Esophagus muscularis mucosa (tissue), 4 donors: ENCODE results near the gene SLC9A5. TPM values are rescaled to one million over a fixed set of nuclear protein-coding genes. Genes with fewer than 3 reads are reported as not detected.

Source experiments
- DNase-seq: peaks from one replicate; pipeline ENCODE4 v3.0.0-alpha.2; 2017; ENCODE audit errors: extremely low spot score
- H3K27ac ChIP-seq, 4 donors: fragments of 200-600 bp; sonication (generic); replicated peaks in 1 of 4; 1 replicate in 3 of 4; 2 replicates in 1 of 4; pipeline ENCODE4 v1.5.1; 2016 to 2019; ENCODE audit warnings: mild to moderate bottlenecking in 1 of 4
- H3K27me3 ChIP-seq, 4 donors: fragments of 200-600 bp; sonication (generic); one replicate each; pipeline versions ENCODE4 v1.5.1 to v1.6.0; 2016 to 2019
- H3K36me3 ChIP-seq, 4 donors: fragments of 200-600 bp; sonication (generic); one replicate each; pipeline ENCODE4 v1.5.1; 2016 to 2019
- H3K4me1 ChIP-seq, 4 donors: fragments of 200-600 bp; sonication (generic); one replicate each; pipeline ENCODE4 v1.5.1; 2016 to 2019
- H3K4me3 ChIP-seq, 4 donors: fragments of 200-600 bp; sonication (generic); 1 replicate in 2 of 4; 2 replicates in 2 of 4; pipeline ENCODE4 v1.5.1; 2016 to 2019; ENCODE audit warnings: mild to moderate bottlenecking in 4 of 4, moderate library complexity in 1 of 4
- H3K9me3 ChIP-seq, 4 donors: fragments of 200-600 bp; sonication (generic); 1 replicate in 3 of 4; 2 replicates in 1 of 4; pipeline ENCODE4 v1.5.1; 2016 to 2019
- CTCF ChIP-seq, 3 experiments: fragments of 200-600 bp in 2 of 3; fragments of 450-650 bp in 1 of 3; sonication (generic) in 2 of 3; IDR thresholded peaks; one replicate each; pipeline ENCODE4 v1.5.1; 2017 to 2019; ENCODE audit warnings: antibody characterized with exemption in 3 of 3, mild to moderate bottlenecking in 2 of 3, moderate library complexity in 1 of 3
- EP300 ChIP-seq: sonication (generic); formaldehyde crosslinking; IDR thresholded peaks from one replicate; pipeline ENCODE4 v1.6.1; 2017; ENCODE audit warnings: antibody characterized with exemption
- POLR2A ChIP-seq: fragments of 450-650 bp; IDR thresholded peaks from one replicate; pipeline ENCODE4 v1.6.1; 2017; ENCODE audit warnings: antibody characterized with exemption, moderate library complexity, mild to moderate bottlenecking, low read depth
- POLR2AphosphoS5 ChIP-seq, 2 donors: sonication (generic); formaldehyde crosslinking; IDR thresholded peaks; one replicate each; pipeline ENCODE4 v1.6.1; 2017; ENCODE audit warnings: antibody characterized with exemption in 2 of 2
- WGBS: methylation state at CpG from one replicate; pipeline ENCODE4 v1.1.5; 2018; 5-methylcytosine and 5-hydroxymethylcytosine counted together
- intact Hi-C: fragments of 100-400 bp; cut with DNase I; formaldehyde crosslinking; loops from one replicate; pipeline ENCODE4 v1.15.1; 2023
- total RNA-seq, 4 donors: library from RNA; depleted of rRNA; stranded (reverse); fragments of >200 nt; gene quantifications; one replicate each; pipeline versions ENCODE4 v1.1.0 to v1.2.1, GENCODE V29; 2016

The SLC9A5 gene
- total RNA-seq: under 1 TPM; 0.13 to 0.69 (median 0.37) TPM

GRCh38 chr16:67248401-67249177 is at the start of gene SLC9A5:
Gene SLC9A5, plus strand, starts transcription at chr16:67248979. Its CDS starts 36 bp downstream, at chr16:67249015.
- Histone ChIP-seq H3K27ac (peak within 1 kb of the TSS; percentile 81 to 88 (median 84)), H3K9me3 (no peaks in the 10 kb centered on the region), H3K4me1 (peaks cover 45 to 60% (median 53%) of the 10 kb centered on the region in 4 donors), H3K4me3 (peak within 1 kb of the TSS; percentile 70 to 75 (median 74)), H3K36me3 (no peaks in the 10 kb centered on the region), H3K27me3 (peaks cover 0 to 45% (median 8%) of the 10 kb centered on the region in 4 donors)
- WGBS: 2% methylated on average over 31 of the region's 75 CpGs
- DNase-seq: no peak
- intact Hi-C loops: no loop called here
- TF ChIP-seq CTCF (IDR thresholded peaks at IDR 0.05): peak; percentile 21 to 30 (median 26)
- TF ChIP-seq EP300: no peak
- TF ChIP-seq POLR2A: no peak
- no peak for TF ChIP-seq POLR2AphosphoS5 (IDR thresholded peaks at IDR 0.05)

- H3K36me3 ChIP-seq: peaks cover 43 to 91% (median 82%) of the 10 kb centered on the region in 4 donors
- 39% methylated on average over 36 of the region's 61 CpGs for WGBS
- H3K4me3 ChIP-seq: peak within 1 kb of the TSS in 3 of 4 donors; percentile 13 to 40 (median 20)
- H3K27me3 ChIP-seq: no peaks in the 10 kb centered on the region
- intact Hi-C loops: no loop called here
- DNase-seq: no peak
- H3K27ac ChIP-seq: peak within 1 kb of the TSS in 1 of 4 donors; percentile 13
- H3K9me3 ChIP-seq: no peaks in the 10 kb centered on the region
- TF ChIP-seq POLR2A (no peak), POLR2AphosphoS5 (IDR thresholded peaks at IDR 0.05) (no peak), CTCF (IDR thresholded peaks at IDR 0.05) (peak in 2 of 3 experiments; percentile 28 to 49), EP300 (no peak)
- peaks cover 9 to 33% (median 29%) of the 10 kb centered on the region in 4 donors for H3K4me1 ChIP-seq
Measured at GRCh38 chr16:67199011-67199807, 49.6 kb upstream of the SLC9A5 start, which contains the start of gene ELMO3. Gene ELMO3, plus strand, starts transcription at chr16:67199131. Its CDS starts 196 bp downstream, at chr16:67199327.

GRCh38 chr16:67199808-67200198 is 49.0 kb upstream of the SLC9A5 start:
- H3K4me3 ChIP-seq: peak overlapping the region in 3 of 4 donors; percentile 13 to 40 (median 20)
- TF ChIP-seq POLR2AphosphoS5 (IDR thresholded peaks at IDR 0.05) (no peak), EP300 (no peak), POLR2A (no peak), CTCF (IDR thresholded peaks at IDR 0.05) (no peak)
- no peaks in the 10 kb centered on the region for H3K27me3 ChIP-seq
- H3K9me3 ChIP-seq: no peaks in the 10 kb centered on the region
- no peak overlapping the region for H3K27ac ChIP-seq
- peaks cover 7 to 27% (median 23%) of the 10 kb centered on the region in 4 donors for H3K4me1 ChIP-seq
- intact Hi-C loops: no loop called here
- DNase-seq: no peak
- H3K36me3 ChIP-seq: peaks cover 37 to 87% (median 79%) of the 10 kb centered on the region in 4 donors
- WGBS: 29% methylated on average over 15 of the region's 22 CpGs

GRCh38 chr16:67200491-67200890 is 48.3 kb upstream of the SLC9A5 start:
- Histone ChIP-seq H3K4me1 (peaks cover 7 to 26% (median 23%) of the 10 kb centered on the region in 4 donors), H3K36me3 (peaks cover 30 to 80% (median 72%) of the 10 kb centered on the region in 4 donors), H3K4me3 (no peak overlapping the region), H3K9me3 (no peaks in the 10 kb centered on the region), H3K27me3 (no peaks in the 10 kb centered on the region), H3K27ac (no peak overlapping the region)
- intact Hi-C loops: no loop called here
- DNase-seq: no peak
- no peak for TF ChIP-seq POLR2A
- no peak for TF ChIP-seq CTCF (IDR thresholded peaks at IDR 0.05)
- TF ChIP-seq EP300: no peak
- TF ChIP-seq POLR2AphosphoS5 (IDR thresholded peaks at IDR 0.05): no peak
- WGBS: 90% methylated on average over 8 of the region's 8 CpGs
